ENCODE data around the gene RAB23. TPM values are rescaled to one million over a fixed set of nuclear protein-coding genes. Genes with fewer than 3 reads are reported as not detected.

The RAB23 gene
- total RNA-seq, 2 donors from 2014 or later = 21.0 to 29.8 TPM

DNA sequence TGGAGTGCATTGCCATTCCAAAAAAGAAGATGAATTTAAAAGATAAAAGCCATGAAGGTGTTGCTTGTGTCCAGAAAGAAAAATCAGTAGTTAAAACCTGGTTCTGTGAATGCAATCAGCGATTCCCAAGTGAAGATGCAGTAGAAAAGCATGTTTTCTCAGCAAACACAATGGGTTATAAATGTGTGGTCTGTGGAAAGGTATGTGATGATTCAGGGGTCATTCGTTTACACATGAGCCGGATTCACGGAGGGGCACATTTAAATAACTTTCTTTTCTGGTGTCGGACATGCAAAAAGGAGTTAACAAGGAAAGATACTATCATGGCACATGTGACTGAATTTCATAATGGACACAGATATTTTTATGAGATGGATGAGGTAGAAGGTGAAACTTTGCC, 74.7 kb downstream of the RAB23 start:
- WGBS, 2 experiments (ENCODE audit: insufficient coverage in 1 of 2, insufficient read length in 1 of 2) = 93 to 100% methylated on average over 4 to 5 of the region's 5 CpGs
- TF ChIP-seq CTCF (conservative IDR thresholded peaks at IDR 0.05) = no peak
- peaks cover 68% of the 10 kb centered on the region for H3K36me3 Mint-ChIP-seq (ENCODE audit: low read depth)
- H3K4me1 Mint-ChIP-seq = no peaks in the 10 kb centered on the region
- no peak for DNase-seq
- Histone ChIP-seq H3K9ac (ENCODE audit: extremely low read depth, low read length, poor library complexity, severe bottlenecking) (no peak overlapping the region), H3K4me1 (ENCODE audit: control insufficient read depth, insufficient read depth, low read length) (no peaks in the 10 kb centered on the region), H3K4me3 (ENCODE audit: low read length) (no peak overlapping the region), H3K9me3 (ENCODE audit: control insufficient read depth, low read length) (no peaks in the 10 kb centered on the region), H3K27me3 (ENCODE audit: control insufficient read depth, insufficient read depth, low read length, poor library complexity, severe bottlenecking) (no peaks in the 10 kb centered on the region), H3K27ac (ENCODE audit: low read depth, low read length) (no peak overlapping the region), H3K36me3 (ENCODE audit: control insufficient read depth, insufficient read depth, low read length) (peaks cover 61% of the 10 kb centered on the region)
- no peaks in the 10 kb centered on the region for H3K27me3 Mint-ChIP-seq (ENCODE audit: insufficient read depth)
- no peak overlapping the region for H3K4me3 Mint-ChIP-seq
- peaks cover 2% of the 10 kb centered on the region for H3K9me3 Mint-ChIP-seq
- no peak overlapping the region for H3K27ac Mint-ChIP-seq

- H3K27ac Mint-ChIP-seq = no peak overlapping the region
- no peak for DNase-seq
- peaks cover 2% of the 10 kb centered on the region for H3K9me3 Mint-ChIP-seq
- 100% methylated on average over 1 of the region's 1 CpG; no CpG with 5 or more reads in 1 of the 2 experiments for WGBS, 2 experiments (ENCODE audit: insufficient coverage in 1 of 2, insufficient read length in 1 of 2)
- peaks cover 66% of the 10 kb centered on the region for H3K36me3 ChIP-seq (ENCODE audit: control insufficient read depth, insufficient read depth, low read length)
- H3K4me1 ChIP-seq (ENCODE audit: control insufficient read depth, insufficient read depth, low read length) = no peaks in the 10 kb centered on the region
- no peaks in the 10 kb centered on the region for H3K27me3 Mint-ChIP-seq (ENCODE audit: insufficient read depth)
- H3K27ac ChIP-seq (ENCODE audit: low read depth, low read length) = no peak overlapping the region
- no peak overlapping the region for H3K9ac ChIP-seq (ENCODE audit: extremely low read depth, low read length, poor library complexity, severe bottlenecking)
- no peaks in the 10 kb centered on the region for H3K27me3 ChIP-seq (ENCODE audit: control insufficient read depth, insufficient read depth, low read length, poor library complexity, severe bottlenecking)
- H3K36me3 Mint-ChIP-seq (ENCODE audit: low read depth) = peaks cover 50% of the 10 kb centered on the region
- no peaks in the 10 kb centered on the region for H3K4me1 Mint-ChIP-seq
- no peak overlapping the region for H3K4me3 ChIP-seq (ENCODE audit: low read length)
- no peak for TF ChIP-seq CTCF (conservative IDR thresholded peaks at IDR 0.05)
- no peaks in the 10 kb centered on the region for H3K9me3 ChIP-seq (ENCODE audit: control insufficient read depth, low read length)
- H3K4me3 Mint-ChIP-seq = no peak overlapping the region
Observed at GRCh38 chr6:57143690-57144089, 78.4 kb downstream of the RAB23 start.

GRCh38 chr6:57142178-57142525, 80.0 kb downstream of the RAB23 start:
- no peak for TF ChIP-seq CTCF (conservative IDR thresholded peaks at IDR 0.05)
- Histone ChIP-seq H3K27me3 (ENCODE audit: control insufficient read depth, insufficient read depth, low read length, poor library complexity, severe bottlenecking) (no peaks in the 10 kb centered on the region), H3K27ac (ENCODE audit: low read depth, low read length) (no peak overlapping the region), H3K36me3 (ENCODE audit: control insufficient read depth, insufficient read depth, low read length) (peaks cover 55% of the 10 kb centered on the region), H3K9ac (ENCODE audit: extremely low read depth, low read length, poor library complexity, severe bottlenecking) (no peak overlapping the region), H3K4me3 (ENCODE audit: low read length) (no peak overlapping the region), H3K9me3 (ENCODE audit: control insufficient read depth, low read length) (no peaks in the 10 kb centered on the region), H3K4me1 (ENCODE audit: control insufficient read depth, insufficient read depth, low read length) (no peaks in the 10 kb centered on the region)
- Mint-ChIP-seq H3K36me3 (ENCODE audit: low read depth) (peaks cover 40% of the 10 kb centered on the region), H3K9me3 (peaks cover 2% of the 10 kb centered on the region), H3K27me3 (ENCODE audit: insufficient read depth) (no peaks in the 10 kb centered on the region), H3K4me3 (no peak overlapping the region), H3K27ac (no peak overlapping the region), H3K4me1 (no peaks in the 10 kb centered on the region)
- 78 to 97% methylated on average over 1 of the region's 1 CpG for WGBS, 2 experiments (ENCODE audit: insufficient coverage in 1 of 2, insufficient read length in 1 of 2)
- DNase-seq = no peak

All from endodermal cell (in vitro differentiated cells).